ENCODE measurements around the gene DAO. TPM values are rescaled to one million over a fixed set of nuclear protein-coding genes. Genes with fewer than 3 reads are reported as not detected.

DAO gene
- total and polyA plus RNA-seq, 3 donors from 2014 or later = 0.46 to 0.81 (median 0.79) TPM

- TF ChIP-seq CTCF (IDR thresholded peaks at IDR 0.05) (no peak), POLR2A (IDR thresholded peaks at IDR 0.05) (no peak)
- 86 to 89% methylated on average over 5 of the region's 5 CpGs for WGBS, 2 donors
- no peaks in the 10 kb centered on the region for H3K9me3 ChIP-seq
Observed at GRCh38 chr12:108899145-108899544, 19.3 kb downstream of the DAO start.

GRCh38 chr12:108905725-108906124 is 25.8 kb downstream of the DAO start:
- DNase-seq = no peak
- no peaks in the 10 kb centered on the region for H3K9me3 ChIP-seq
- TF ChIP-seq CTCF (IDR thresholded peaks at IDR 0.05) = no peak
- no peak for TF ChIP-seq POLR2A (IDR thresholded peaks at IDR 0.05)
- H3K36me3 ChIP-seq (ENCODE audit: low read depth, missing control alignments) = no peaks in the 10 kb centered on the region
- no peak overlapping the region for H3K27ac ChIP-seq
- intact Hi-C loops (cut with DNase I; ENCODE audit: low total_unique reads) = no loop called here
- 82 to 93% methylated on average over 5 of the region's 5 CpGs for WGBS, 2 donors
- no peaks in the 10 kb centered on the region for H3K27me3 ChIP-seq
- H3K4me3 ChIP-seq = no peak overlapping the region
- H3K4me1 ChIP-seq = no peaks in the 10 kb centered on the region

More at GRCh38 chr12:108899145-108899544, 19.3 kb downstream of the DAO start:
- no peak overlapping the region for H3K4me3 ChIP-seq
- H3K36me3 ChIP-seq (ENCODE audit: low read depth, missing control alignments) = no peaks in the 10 kb centered on the region
- no peak for DNase-seq
- H3K27me3 ChIP-seq = no peaks in the 10 kb centered on the region
- intact Hi-C loops (cut with DNase I; ENCODE audit: low total_unique reads) = no loop called here
- H3K4me1 ChIP-seq = no peaks in the 10 kb centered on the region
- no peak overlapping the region for H3K27ac ChIP-seq

- Histone ChIP-seq H3K27me3 (no peaks in the 10 kb centered on the region), H3K4me3 (no peak overlapping the region), H3K9me3 (no peaks in the 10 kb centered on the region), H3K4me1 (no peaks in the 10 kb centered on the region), H3K36me3 (ENCODE audit: low read depth, missing control alignments) (no peaks in the 10 kb centered on the region), H3K27ac (no peak overlapping the region)
- no peak for DNase-seq
- intact Hi-C loops (cut with DNase I; ENCODE audit: low total_unique reads) = no loop called here
- WGBS, 2 donors = 71 to 74% methylated on average over 2 of the region's 2 CpGs
- TF ChIP-seq CTCF (IDR thresholded peaks at IDR 0.05) (no peak), POLR2A (IDR thresholded peaks at IDR 0.05) (no peak)
Observed at GRCh38 chr12:108906971-108907370, 27.1 kb downstream of the DAO start.

GRCh38 chr12:108907839-108908351 is 28.0 kb downstream of the DAO start:
- Histone ChIP-seq H3K27ac (no peak overlapping the region), H3K36me3 (ENCODE audit: low read depth, missing control alignments) (no peaks in the 10 kb centered on the region), H3K9me3 (no peaks in the 10 kb centered on the region), H3K4me1 (no peaks in the 10 kb centered on the region), H3K4me3 (no peak overlapping the region), H3K27me3 (no peaks in the 10 kb centered on the region)
- DNase-seq = no peak
- 47 to 69% methylated on average over 2 of the region's 2 CpGs for WGBS, 2 donors
- TF ChIP-seq POLR2A (IDR thresholded peaks at IDR 0.05) = no peak
- TF ChIP-seq CTCF (IDR thresholded peaks at IDR 0.05) = no peak
- intact Hi-C loops (cut with DNase I; ENCODE audit: low total_unique reads) = no loop called here

GRCh38 chr12:108910336-108910735 is 30.4 kb downstream of the DAO start:
- Histone ChIP-seq H3K4me1 (no peaks in the 10 kb centered on the region), H3K27me3 (no peaks in the 10 kb centered on the region), H3K4me3 (no peak overlapping the region), H3K36me3 (ENCODE audit: low read depth, missing control alignments) (no peaks in the 10 kb centered on the region), H3K27ac (no peak overlapping the region), H3K9me3 (no peaks in the 10 kb centered on the region)
- TF ChIP-seq POLR2A (IDR thresholded peaks at IDR 0.05) (no peak), CTCF (IDR thresholded peaks at IDR 0.05) (no peak)
- intact Hi-C loops (cut with DNase I; ENCODE audit: low total_unique reads) = no loop called here
- WGBS, 2 donors = 77 to 85% methylated on average over 5 of the region's 5 CpGs
- DNase-seq = no peak

All from testis (tissue), 3 donors.